GM23338 (cell line): ENCODE results near the gene PMIS2. TPM values are rescaled to one million over a fixed set of nuclear protein-coding genes. Genes with fewer than 3 reads are reported as not detected.

ENCODE experiments used
- ATAC-seq: fragments of 200-7000 bp; cut with Tn5 transposase; 3 replicates; pipeline ENCODE4 v1.9.1; 2020
- DNase-seq: peaks from one replicate; pipeline ENCODE4 v3.0.0-alpha.2; 2015; ENCODE audit warnings: low spot score
- H2AFZ ChIP-seq: fragments of 200-600 bp; sonication (generic); 2 replicates; pipeline ENCODE4 v1.8.0; 2016; ENCODE audit warnings: antibody characterized with exemption, mild to moderate bottlenecking, moderate library complexity
- H3F3A ChIP-seq: fragments of 200-600 bp; sonication (generic); replicated peaks from 2 replicates; pipeline ENCODE4 v1.8.0; 2017; ENCODE audit warnings: antibody characterized with exemption, mixed run types, low read depth
- H3K27ac ChIP-seq: fragments of 200-600 bp; sonication (generic); 2 replicates; pipeline ENCODE4 v1.6.1; 2016; ENCODE audit warnings: low read depth
- H3K27me3 ChIP-seq: fragments of 200-600 bp; sonication (generic); 2 replicates; pipeline ENCODE4 v1.8.0; 2016; ENCODE audit warnings: mild to moderate bottlenecking, mixed run types, moderate library complexity; ENCODE audit not compliant: insufficient read depth
- H3K36me3 ChIP-seq: fragments of 200-600 bp; sonication (generic); 2 replicates; pipeline ENCODE4 v1.8.0; 2016; ENCODE audit warnings: mild to moderate bottlenecking; ENCODE audit not compliant: insufficient read depth
- H3K4me1 ChIP-seq: fragments of 200-600 bp; sonication (generic); 2 replicates; pipeline ENCODE4 v1.8.0; 2016; ENCODE audit warnings: mild to moderate bottlenecking, moderate library complexity; ENCODE audit not compliant: insufficient read depth
- H3K4me2 ChIP-seq: fragments of 200-600 bp; sonication (generic); 2 replicates; pipeline ENCODE4 v1.7.1; 2017; ENCODE audit warnings: mixed run types
- H3K4me3 ChIP-seq: fragments of 200-600 bp; sonication (generic); 2 replicates; pipeline ENCODE4 v1.6.1; 2016; ENCODE audit warnings: mixed run types
- H3K79me2 ChIP-seq: fragments of 200-600 bp; sonication (generic); replicated peaks from 2 replicates; pipeline ENCODE4 v1.8.0; 2017; ENCODE audit warnings: mild to moderate bottlenecking; ENCODE audit not compliant: insufficient read depth
- H3K9me2 ChIP-seq: fragments of 200-600 bp; sonication (generic); 2 replicates; pipeline ENCODE4 v1.8.0; 2017; ENCODE audit not compliant: insufficient read depth
- H4K20me1 ChIP-seq: fragments of 200-600 bp; sonication (generic); replicated peaks from 2 replicates; pipeline ENCODE4 v1.8.0; 2017; ENCODE audit warnings: mild to moderate bottlenecking; ENCODE audit not compliant: insufficient read depth
- H3K27ac Mint-ChIP-seq: 2 replicates; pipeline ENCODE4 v1.8.0; 2020; ENCODE audit warnings: inconsistent platforms, mild to moderate bottlenecking, moderate library complexity, mixed read lengths
- H3K27me3 Mint-ChIP-seq: 3 replicates; pipeline ENCODE4 v1.8.0; 2022; ENCODE audit warnings: low read depth, mild to moderate bottlenecking, moderate library complexity, mixed read lengths, inconsistent platforms; ENCODE audit not compliant: insufficient read depth, poor library complexity
- H3K36me3 Mint-ChIP-seq: 3 replicates; pipeline ENCODE4 v1.8.0; 2021; ENCODE audit warnings: low read depth, mild to moderate bottlenecking, inconsistent platforms, moderate library complexity, mixed read lengths
- H3K4me1 Mint-ChIP-seq: 3 replicates; pipeline ENCODE4 v1.8.0; 2020; ENCODE audit warnings: mild to moderate bottlenecking, inconsistent platforms, mixed read lengths
- H3K4me3 Mint-ChIP-seq: 3 replicates; pipeline ENCODE4 v1.8.0; 2021; ENCODE audit warnings: moderate library complexity, mild to moderate bottlenecking, inconsistent platforms, mixed read lengths
- H3K9me3 Mint-ChIP-seq: 3 replicates; pipeline ENCODE4 v1.8.0; 2020; ENCODE audit warnings: moderate library complexity, mild to moderate bottlenecking, inconsistent platforms, mixed read lengths
- CREB1 ChIP-seq: fragments of 250-450 bp; sonication (Bioruptor Pico); IDR thresholded peaks from 2 replicates; pipeline ENCODE4 v1.5.0; 2020; ENCODE audit warnings: low read depth, mild to moderate bottlenecking, moderate library complexity
- EZH2 ChIP-seq: fragments of 200-600 bp; sonication (generic); IDR thresholded peaks from one replicate; pipeline ENCODE4 v1.8.0; 2017; ENCODE audit warnings: antibody characterized with exemption, mild to moderate bottlenecking, low read depth; ENCODE audit not compliant: unreplicated experiment
- EZH2phosphoT487 ChIP-seq: fragments of 200-600 bp; sonication (generic); IDR thresholded peaks from one replicate; pipeline ENCODE4 v1.8.1; 2018; ENCODE audit warnings: antibody characterized with exemption; ENCODE audit not compliant: unreplicated experiment
- JUNB ChIP-seq: IDR thresholded peaks from one replicate; pipeline ENCODE4 v1.6.1; 2016; ENCODE audit warnings: antibody characterized with exemption; ENCODE audit not compliant: unreplicated experiment
- NANOG ChIP-seq: IDR thresholded peaks from 2 replicates; pipeline ENCODE4 v1.6.1; 2016; ENCODE audit warnings: antibody characterized with exemption, borderline replicate concordance
- POLR2AphosphoS5 ChIP-seq: IDR thresholded peaks from 2 replicates; pipeline ENCODE4 v1.6.1; 2016; ENCODE audit warnings: antibody characterized with exemption, low read depth
- STAT1 ChIP-seq: IDR thresholded peaks from one replicate; pipeline ENCODE4 v1.6.1; 2016; ENCODE audit warnings: antibody characterized with exemption; ENCODE audit not compliant: unreplicated experiment
- ZNF114 ChIP-seq: fragments of 250-450 bp; sonication (Bioruptor Pico); IDR thresholded peaks from 2 replicates; pipeline ENCODE4 v1.5.0; 2020; ENCODE audit warnings: mild to moderate bottlenecking, moderate library complexity
- ZNF331 ChIP-seq: fragments of 250-450 bp; sonication (Bioruptor Pico); IDR thresholded peaks from 2 replicates; pipeline ENCODE4 v1.5.0; 2020; ENCODE audit warnings: low read depth, mild to moderate bottlenecking, moderate library complexity
- polyA plus RNA-seq: library from polyadenylated mRNA; unstranded; fragments of >200 nt; fragmentation: Nextera tagmentation; extraction: Ambion mirVana; gene quantifications from 2 replicates; pipeline ENCODE4 v1.2.1, GENCODE V29; 2016
- total RNA-seq: library from RNA; depleted of rRNA; stranded (reverse); fragments of >200 nt; shearing (Covaris generic); gene quantifications from 2 replicates; pipeline ENCODE4 v1.2.3, GENCODE V29; 2014
- TF ChIP-seq, protein P1 (sequence below): fragments of 250-450 bp; sonication (Bioruptor Pico); IDR thresholded peaks from 2 replicates; pipeline ENCODE4 v1.5.0; 2020; ENCODE audit warnings: mild to moderate bottlenecking, moderate library complexity
- TF ChIP-seq, protein P2 (sequence below): IDR thresholded peaks from 2 replicates; pipeline ENCODE4 v1.6.1; 2016; ENCODE audit warnings: antibody characterized with exemption
- TF ChIP-seq, protein P3 (sequence below): IDR thresholded peaks from one replicate; pipeline ENCODE4 v1.6.1; 2018; ENCODE audit warnings: antibody characterized with exemption; ENCODE audit not compliant: unreplicated experiment
- TF ChIP-seq, protein P4 (sequence below), 2 experiments: fragments of 200-600 bp in 1 of 2; sonication (generic) in 1 of 2; conservative IDR thresholded peaks; 2 replicates each; pipeline versions ENCODE4 v1.5.1 to v1.6.1; 2016 to 2017; ENCODE audit warnings: antibody characterized with exemption in 2 of 2, low read depth in 2 of 2, mild to moderate bottlenecking in 2 of 2, moderate library complexity in 1 of 2

PMIS2 gene
- total and polyA plus RNA-seq, 2 experiments from 2014 or later, result not detected

DNA sequence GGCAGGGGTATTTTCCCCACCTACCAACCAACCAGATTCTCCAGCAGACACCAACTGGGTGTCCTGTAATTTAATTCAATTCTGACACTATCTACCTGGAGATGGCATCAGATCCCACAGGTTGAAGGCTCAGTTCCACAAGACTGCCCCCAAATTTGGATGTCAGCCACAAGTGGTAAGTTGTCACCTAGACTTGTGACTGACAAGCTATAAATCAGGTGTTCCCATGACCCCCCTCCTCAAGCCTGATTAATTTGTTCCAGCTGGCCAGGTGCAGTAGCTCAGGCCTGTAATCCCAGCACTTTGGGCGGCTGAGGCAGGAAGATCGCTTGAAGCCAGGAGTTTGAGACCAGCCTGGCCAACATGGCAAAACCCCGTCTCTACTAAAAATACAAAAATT, 16.0 kb downstream of the PMIS2 start:
- Histone ChIP-seq H3K79me2 (no peaks in the 10 kb centered on the region), H3K27me3 (no peaks in the 10 kb centered on the region), H3K4me3 (no peak overlapping the region), H2AFZ (no peak overlapping the region), H3K36me3 (no peaks in the 10 kb centered on the region; the same call in none of the 2 replicates), H4K20me1 (no peaks in the 10 kb centered on the region; the same call in 1 of the 2 replicates), H3K27ac (no peak overlapping the region), H3F3A (no peaks in the 10 kb centered on the region), H3K9me2 (no peaks in the 10 kb centered on the region), H3K4me2 (no peak overlapping the region), H3K4me1 (no peaks in the 10 kb centered on the region)
- no peaks in the 10 kb centered on the region for H3K36me3 Mint-ChIP-seq
- 0 out of 3 replicates have a peak, but pooled peaks cover 5% of the 10 kb centered on the region for H3K4me1 Mint-ChIP-seq
- peaks cover 17% of the 10 kb centered on the region for H3K9me3 Mint-ChIP-seq
- H3K27me3 Mint-ChIP-seq, result peaks cover 7% of the 10 kb centered on the region
- TF ChIP-seq STAT1 (no peak), ZNF114 (CRISPR knock-in tag) (no peak), CREB1 (no peak), POLR2AphosphoS5 (no peak), EZH2 (no peak), ZNF331 (CRISPR knock-in tag) (no peak), NANOG (no peak), EZH2phosphoT487 (no peak), JUNB (no peak)
- TF ChIP-seq, protein P1, sequence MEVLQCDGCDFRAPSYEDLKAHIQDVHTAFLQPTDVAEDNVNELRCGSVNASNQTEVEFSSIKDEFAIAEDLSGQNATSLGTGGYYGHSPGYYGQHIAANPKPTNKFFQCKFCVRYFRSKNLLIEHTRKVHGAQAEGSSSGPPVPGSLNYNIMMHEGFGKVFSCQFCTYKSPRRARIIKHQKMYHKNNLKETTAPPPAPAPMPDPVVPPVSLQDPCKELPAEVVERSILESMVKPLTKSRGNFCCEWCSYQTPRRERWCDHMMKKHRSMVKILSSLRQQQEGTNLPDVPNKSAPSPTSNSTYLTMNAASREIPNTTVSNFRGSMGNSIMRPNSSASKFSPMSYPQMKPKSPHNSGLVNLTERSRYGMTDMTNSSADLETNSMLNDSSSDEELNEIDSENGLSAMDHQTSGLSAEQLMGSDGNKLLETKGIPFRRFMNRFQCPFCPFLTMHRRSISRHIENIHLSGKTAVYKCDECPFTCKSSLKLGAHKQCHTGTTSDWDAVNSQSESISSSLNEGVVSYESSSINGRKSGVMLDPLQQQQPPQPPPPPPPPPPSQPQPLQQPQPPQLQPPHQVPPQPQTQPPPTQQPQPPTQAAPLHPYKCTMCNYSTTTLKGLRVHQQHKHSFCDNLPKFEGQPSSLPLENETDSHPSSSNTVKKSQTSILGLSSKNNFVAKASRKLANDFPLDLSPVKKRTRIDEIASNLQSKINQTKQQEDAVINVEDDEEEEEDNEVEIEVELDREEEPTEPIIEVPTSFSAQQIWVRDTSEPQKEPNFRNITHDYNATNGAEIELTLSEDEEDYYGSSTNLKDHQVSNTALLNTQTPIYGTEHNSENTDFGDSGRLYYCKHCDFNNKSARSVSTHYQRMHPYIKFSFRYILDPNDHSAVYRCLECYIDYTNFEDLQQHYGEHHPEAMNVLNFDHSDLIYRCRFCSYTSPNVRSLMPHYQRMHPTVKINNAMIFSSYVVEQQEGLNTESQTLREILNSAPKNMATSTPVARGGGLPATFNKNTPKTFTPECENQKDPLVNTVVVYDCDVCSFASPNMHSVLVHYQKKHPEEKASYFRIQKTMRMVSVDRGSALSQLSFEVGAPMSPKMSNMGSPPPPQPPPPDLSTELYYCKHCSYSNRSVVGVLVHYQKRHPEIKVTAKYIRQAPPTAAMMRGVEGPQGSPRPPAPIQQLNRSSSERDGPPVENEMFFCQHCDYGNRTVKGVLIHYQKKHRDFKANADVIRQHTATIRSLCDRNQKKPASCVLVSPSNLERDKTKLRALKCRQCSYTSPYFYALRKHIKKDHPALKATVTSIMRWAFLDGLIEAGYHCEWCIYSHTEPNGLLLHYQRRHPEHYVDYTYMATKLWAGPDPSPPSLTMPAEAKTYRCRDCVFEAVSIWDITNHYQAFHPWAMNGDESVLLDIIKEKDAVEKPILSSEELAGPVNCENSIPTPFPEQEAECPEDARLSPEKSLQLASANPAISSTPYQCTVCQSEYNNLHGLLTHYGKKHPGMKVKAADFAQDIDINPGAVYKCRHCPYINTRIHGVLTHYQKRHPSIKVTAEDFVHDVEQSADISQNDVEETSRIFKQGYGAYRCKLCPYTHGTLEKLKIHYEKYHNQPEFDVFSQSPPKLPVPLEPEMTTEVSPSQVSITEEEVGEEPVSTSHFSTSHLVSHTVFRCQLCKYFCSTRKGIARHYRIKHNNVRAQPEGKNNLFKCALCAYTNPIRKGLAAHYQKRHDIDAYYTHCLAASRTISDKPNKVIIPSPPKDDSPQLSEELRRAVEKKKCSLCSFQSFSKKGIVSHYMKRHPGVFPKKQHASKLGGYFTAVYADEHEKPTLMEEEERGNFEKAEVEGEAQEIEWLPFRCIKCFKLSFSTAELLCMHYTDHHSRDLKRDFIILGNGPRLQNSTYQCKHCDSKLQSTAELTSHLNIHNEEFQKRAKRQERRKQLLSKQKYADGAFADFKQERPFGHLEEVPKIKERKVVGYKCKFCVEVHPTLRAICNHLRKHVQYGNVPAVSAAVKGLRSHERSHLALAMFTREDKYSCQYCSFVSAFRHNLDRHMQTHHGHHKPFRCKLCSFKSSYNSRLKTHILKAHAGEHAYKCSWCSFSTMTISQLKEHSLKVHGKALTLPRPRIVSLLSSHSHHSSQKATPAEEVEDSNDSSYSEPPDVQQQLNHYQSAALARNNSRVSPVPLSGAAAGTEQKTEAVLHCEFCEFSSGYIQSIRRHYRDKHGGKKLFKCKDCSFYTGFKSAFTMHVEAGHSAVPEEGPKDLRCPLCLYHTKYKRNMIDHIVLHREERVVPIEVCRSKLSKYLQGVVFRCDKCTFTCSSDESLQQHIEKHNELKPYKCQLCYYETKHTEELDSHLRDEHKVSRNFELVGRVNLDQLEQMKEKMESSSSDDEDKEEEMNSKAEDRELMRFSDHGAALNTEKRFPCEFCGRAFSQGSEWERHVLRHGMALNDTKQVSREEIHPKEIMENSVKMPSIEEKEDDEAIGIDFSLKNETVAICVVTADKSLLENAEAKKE (CRISPR knock-in tag), result no peak
- TF ChIP-seq, protein P2, sequence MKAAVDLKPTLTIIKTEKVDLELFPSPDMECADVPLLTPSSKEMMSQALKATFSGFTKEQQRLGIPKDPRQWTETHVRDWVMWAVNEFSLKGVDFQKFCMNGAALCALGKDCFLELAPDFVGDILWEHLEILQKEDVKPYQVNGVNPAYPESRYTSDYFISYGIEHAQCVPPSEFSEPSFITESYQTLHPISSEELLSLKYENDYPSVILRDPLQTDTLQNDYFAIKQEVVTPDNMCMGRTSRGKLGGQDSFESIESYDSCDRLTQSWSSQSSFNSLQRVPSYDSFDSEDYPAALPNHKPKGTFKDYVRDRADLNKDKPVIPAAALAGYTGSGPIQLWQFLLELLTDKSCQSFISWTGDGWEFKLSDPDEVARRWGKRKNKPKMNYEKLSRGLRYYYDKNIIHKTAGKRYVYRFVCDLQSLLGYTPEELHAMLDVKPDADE, result no peak
- TF ChIP-seq, protein P3, sequence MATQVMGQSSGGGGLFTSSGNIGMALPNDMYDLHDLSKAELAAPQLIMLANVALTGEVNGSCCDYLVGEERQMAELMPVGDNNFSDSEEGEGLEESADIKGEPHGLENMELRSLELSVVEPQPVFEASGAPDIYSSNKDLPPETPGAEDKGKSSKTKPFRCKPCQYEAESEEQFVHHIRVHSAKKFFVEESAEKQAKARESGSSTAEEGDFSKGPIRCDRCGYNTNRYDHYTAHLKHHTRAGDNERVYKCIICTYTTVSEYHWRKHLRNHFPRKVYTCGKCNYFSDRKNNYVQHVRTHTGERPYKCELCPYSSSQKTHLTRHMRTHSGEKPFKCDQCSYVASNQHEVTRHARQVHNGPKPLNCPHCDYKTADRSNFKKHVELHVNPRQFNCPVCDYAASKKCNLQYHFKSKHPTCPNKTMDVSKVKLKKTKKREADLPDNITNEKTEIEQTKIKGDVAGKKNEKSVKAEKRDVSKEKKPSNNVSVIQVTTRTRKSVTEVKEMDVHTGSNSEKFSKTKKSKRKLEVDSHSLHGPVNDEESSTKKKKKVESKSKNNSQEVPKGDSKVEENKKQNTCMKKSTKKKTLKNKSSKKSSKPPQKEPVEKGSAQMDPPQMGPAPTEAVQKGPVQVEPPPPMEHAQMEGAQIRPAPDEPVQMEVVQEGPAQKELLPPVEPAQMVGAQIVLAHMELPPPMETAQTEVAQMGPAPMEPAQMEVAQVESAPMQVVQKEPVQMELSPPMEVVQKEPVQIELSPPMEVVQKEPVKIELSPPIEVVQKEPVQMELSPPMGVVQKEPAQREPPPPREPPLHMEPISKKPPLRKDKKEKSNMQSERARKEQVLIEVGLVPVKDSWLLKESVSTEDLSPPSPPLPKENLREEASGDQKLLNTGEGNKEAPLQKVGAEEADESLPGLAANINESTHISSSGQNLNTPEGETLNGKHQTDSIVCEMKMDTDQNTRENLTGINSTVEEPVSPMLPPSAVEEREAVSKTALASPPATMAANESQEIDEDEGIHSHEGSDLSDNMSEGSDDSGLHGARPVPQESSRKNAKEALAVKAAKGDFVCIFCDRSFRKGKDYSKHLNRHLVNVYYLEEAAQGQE, result no peak
- TF ChIP-seq, protein P4, sequence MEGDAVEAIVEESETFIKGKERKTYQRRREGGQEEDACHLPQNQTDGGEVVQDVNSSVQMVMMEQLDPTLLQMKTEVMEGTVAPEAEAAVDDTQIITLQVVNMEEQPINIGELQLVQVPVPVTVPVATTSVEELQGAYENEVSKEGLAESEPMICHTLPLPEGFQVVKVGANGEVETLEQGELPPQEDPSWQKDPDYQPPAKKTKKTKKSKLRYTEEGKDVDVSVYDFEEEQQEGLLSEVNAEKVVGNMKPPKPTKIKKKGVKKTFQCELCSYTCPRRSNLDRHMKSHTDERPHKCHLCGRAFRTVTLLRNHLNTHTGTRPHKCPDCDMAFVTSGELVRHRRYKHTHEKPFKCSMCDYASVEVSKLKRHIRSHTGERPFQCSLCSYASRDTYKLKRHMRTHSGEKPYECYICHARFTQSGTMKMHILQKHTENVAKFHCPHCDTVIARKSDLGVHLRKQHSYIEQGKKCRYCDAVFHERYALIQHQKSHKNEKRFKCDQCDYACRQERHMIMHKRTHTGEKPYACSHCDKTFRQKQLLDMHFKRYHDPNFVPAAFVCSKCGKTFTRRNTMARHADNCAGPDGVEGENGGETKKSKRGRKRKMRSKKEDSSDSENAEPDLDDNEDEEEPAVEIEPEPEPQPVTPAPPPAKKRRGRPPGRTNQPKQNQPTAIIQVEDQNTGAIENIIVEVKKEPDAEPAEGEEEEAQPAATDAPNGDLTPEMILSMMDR (conservative IDR thresholded peaks at IDR 0.05; ENCODE audit: low read depth in 2 of 2), result no peak
- no peak overlapping the region for H3K27ac Mint-ChIP-seq
- no peak for DNase-seq
- no peak overlapping the region for H3K4me3 Mint-ChIP-seq
- no peak for ATAC-seq
